ENCODE measurements around the gene FBXW7. TPM values are rescaled to one million over a fixed set of nuclear protein-coding genes. Genes with fewer than 3 reads are reported as not detected.

The FBXW7 gene
- polyA plus RNA-seq, 1 of the 3 experiments (the other 2 are of a cell fraction) = 7.7 TPM

- H3K9me3 ChIP-seq = no peaks in the 10 kb centered on the region
- H3K4me3 ChIP-seq (ENCODE audit: low read depth in 2 of 2, low read length in 1 of 2) = no peak overlapping the region
- H3K9me2 ChIP-seq = no peaks in the 10 kb centered on the region
- peaks cover 23% of the 10 kb centered on the region; the same call in 1 of the 2 replicates for H3K79me2 ChIP-seq (ENCODE audit: insufficient read depth)
- no peaks in the 10 kb centered on the region for H3F3A ChIP-seq (replicated peaks; ENCODE audit: insufficient read depth)
- POLR2A ChIA-PET = no interaction called here
- TF ChIP-seq RFX5 (IDR thresholded peaks at IDR 0.05; ENCODE audit: low read length) = no peak
- TF ChIP-seq REST (IDR thresholded peaks at IDR 0.05; ENCODE audit: low read depth, low read length) = no peak
- TF ChIP-seq CTCF (IDR thresholded peaks at IDR 0.05) = no peak
- TF ChIP-seq MEF2A (IDR thresholded peaks at IDR 0.05; ENCODE audit: borderline replicate concordance, low read depth) = no peak
- TF ChIP-seq FOSL2 (IDR thresholded peaks at IDR 0.05; ENCODE audit: borderline replicate concordance, low read depth) = no peak
- no peak for TF ChIP-seq TEAD4 (IDR thresholded peaks at IDR 0.05; ENCODE audit: borderline replicate concordance, insufficient read depth)
- no peak for TF ChIP-seq RCOR1 (IDR thresholded peaks at IDR 0.05; ENCODE audit: low read length)
- H3K36me3 ChIP-seq (replicated peaks in 1 of 2; ENCODE audit: control insufficient read depth in 1 of 2, insufficient read depth in 2 of 2, low read length in 1 of 2) = peaks cover 1 to 2% of the 10 kb centered on the region in 2 experiments
- no peaks in the 10 kb centered on the region for H3K4me1 ChIP-seq (ENCODE audit: control insufficient read depth in 1 of 2, insufficient read depth in 2 of 2, low read depth in 1 of 2, low read length in 1 of 2)
- peak overlapping the region in 1 of 2 experiments; percentile 6; a peak in 1 of 4 replicates for H3K27ac ChIP-seq (ENCODE audit: low read depth in 2 of 2, low read length in 1 of 2)
- H2AFZ ChIP-seq (ENCODE audit: low read depth) = no peak overlapping the region
- no peak overlapping the region for H3K9ac ChIP-seq
- CTCF ChIA-PET = interaction anchor here (0.9 to 1.3 kb wide), 3 partner anchors 9 to 23 kb away, joined by 3 to 4 read pairs (median 4); no protein-coding TSS in a partner anchor
- H3K27me3 ChIP-seq (ENCODE audit: insufficient read depth) = no peaks in the 10 kb centered on the region
- 100% methylated on average over 2 of the region's 2 CpGs for WGBS (ENCODE audit: low lambda C conversion rate)
- H3K4me2 ChIP-seq = no peak overlapping the region
- no peaks in the 10 kb centered on the region for H4K20me1 ChIP-seq (ENCODE audit: insufficient read depth)
- DNase-seq = no peak
Measured at GRCh38 chr4:152431784-152432183, 104.1 kb downstream of the FBXW7 start.

GRCh38 chr4:152431291-152431690 lies 104.6 kb downstream of the FBXW7 start:
- no peak for DNase-seq
- Histone ChIP-seq H4K20me1 (ENCODE audit: insufficient read depth) (no peaks in the 10 kb centered on the region), H3K27ac (ENCODE audit: low read depth in 2 of 2, low read length in 1 of 2) (peak overlapping the region in 1 of 2 experiments; percentile 6; a peak in 1 of 4 replicates), H3K4me1 (ENCODE audit: control insufficient read depth in 1 of 2, insufficient read depth in 2 of 2, low read depth in 1 of 2, low read length in 1 of 2) (no peaks in the 10 kb centered on the region), H2AFZ (ENCODE audit: low read depth) (no peak overlapping the region), H3K79me2 (ENCODE audit: insufficient read depth) (peaks cover 27% of the 10 kb centered on the region; the same call in 1 of the 2 replicates), H3K9me2 (no peaks in the 10 kb centered on the region), H3K36me3 (replicated peaks in 1 of 2; ENCODE audit: control insufficient read depth in 1 of 2, insufficient read depth in 2 of 2, low read length in 1 of 2) (peaks cover 0 to 2% of the 10 kb centered on the region in 2 experiments), H3K4me3 (ENCODE audit: low read depth in 2 of 2, low read length in 1 of 2) (no peak overlapping the region), H3K9ac (no peak overlapping the region), H3K4me2 (no peak overlapping the region), H3F3A (replicated peaks; ENCODE audit: insufficient read depth) (no peaks in the 10 kb centered on the region), H3K27me3 (ENCODE audit: insufficient read depth) (no peaks in the 10 kb centered on the region), H3K9me3 (no peaks in the 10 kb centered on the region)
- ChIA-PET CTCF (interaction anchor here (0.9 to 1.3 kb wide), 3 partner anchors 9 to 23 kb away, joined by 3 to 4 read pairs (median 4); no protein-coding TSS in a partner anchor), POLR2A (no interaction called here)
- TF ChIP-seq RFX5 (IDR thresholded peaks at IDR 0.05; ENCODE audit: low read length) (no peak), EZH2phosphoT487 (IDR thresholded peaks at IDR 0.05; ENCODE audit: borderline replicate concordance, low read depth) (no peak), JUND (IDR thresholded peaks at IDR 0.05) (no peak), RXRA (IDR thresholded peaks at IDR 0.05; ENCODE audit: borderline replicate concordance, low read depth) (no peak)
